Gastroesophageal sphincter (tissue), 4 donors: ENCODE results near the gene BMP7. TPM values are rescaled to one million over a fixed set of nuclear protein-coding genes. Genes with fewer than 3 reads are reported as not detected.

Source experiments
- ATAC-seq: fragments of 150-250 bp; one replicate; pipeline ENCODE4 v1.9.1; 2016; ENCODE audit warnings: mild to moderate bottlenecking, moderate library complexity
- H3K27ac ChIP-seq, 4 donors: fragments of 200-600 bp; sonication (generic) in 3 of 4; 1 replicate in 3 of 4; 2 replicates in 1 of 4; pipeline ENCODE4 v1.5.1; 2016 to 2019
- H3K27me3 ChIP-seq: fragments of 200-600 bp; sonication (generic); one replicate; pipeline ENCODE4 v1.5.1; 2019
- H3K36me3 ChIP-seq, 2 donors: fragments of 200-600 bp; sonication (generic); one replicate each; pipeline ENCODE4 v1.5.1; 2019; ENCODE audit warnings: control low read depth in 1 of 2
- H3K4me1 ChIP-seq, 3 donors: fragments of 200-600 bp; sonication (generic); 1 replicate in 2 of 3; 2 replicates in 1 of 3; pipeline ENCODE4 v1.5.1; 2016 to 2019; ENCODE audit warnings: control low read depth in 2 of 3
- H3K4me3 ChIP-seq, 2 donors: fragments of 200-600 bp; sonication (generic); one replicate each; pipeline ENCODE4 v1.5.1; 2019; ENCODE audit warnings: mild to moderate bottlenecking in 1 of 2, moderate library complexity in 1 of 2
- H3K9me3 ChIP-seq, 3 donors: fragments of 200-600 bp; sonication (generic); one replicate each; pipeline ENCODE4 v1.5.1; 2017 to 2019; ENCODE audit warnings: control low read depth in 2 of 3
- CTCF ChIP-seq, 4 experiments: fragments of 200-600 bp in 2 of 4; fragments of 450-650 bp in 2 of 4; sonication (generic) in 1 of 4; IDR thresholded peaks; one replicate each; pipeline ENCODE4 v1.5.1; 2017 to 2019; ENCODE audit warnings: antibody characterized with exemption in 4 of 4, mild to moderate bottlenecking in 2 of 4, moderate library complexity in 2 of 4
- EP300 ChIP-seq: sonication (generic); formaldehyde crosslinking; IDR thresholded peaks from one replicate; pipeline ENCODE4 v1.6.1; 2017; ENCODE audit warnings: antibody characterized with exemption, mild to moderate bottlenecking
- POLR2A ChIP-seq, 2 donors: fragments of 450-650 bp; IDR thresholded peaks; one replicate each; pipeline ENCODE4 v1.6.1; 2017; ENCODE audit warnings: antibody characterized with exemption in 2 of 2, mild to moderate bottlenecking in 2 of 2, moderate library complexity in 1 of 2
- POLR2AphosphoS5 ChIP-seq: sonication (generic); formaldehyde crosslinking; IDR thresholded peaks from one replicate; pipeline ENCODE4 v1.6.1; 2017; ENCODE audit warnings: antibody characterized with exemption
- WGBS, 2 donors: methylation state at CpG; one replicate each; pipeline ENCODE4 v1.1.5; 2018; ENCODE audit warnings: low coverage in 1 of 2; 5-methylcytosine and 5-hydroxymethylcytosine counted together
- total RNA-seq, 4 donors: library from RNA; depleted of rRNA; stranded (reverse); fragments of >200 nt; gene quantifications; one replicate each; pipeline ENCODE4 v1.1.0, GENCODE V29; 2016

Gene BMP7
- total RNA-seq, 4 donors from 2014 or later, result 0.16 to 10.8 (median 5.0) TPM

GRCh38 chr20:57292611-57293010 is 26.2 kb upstream of the BMP7 start:
- H3K4me1 ChIP-seq, result peaks cover 0 to 25% (median 18%) of the 10 kb centered on the region in 3 donors
- no peaks in the 10 kb centered on the region for H3K9me3 ChIP-seq
- peaks cover 69% of the 10 kb centered on the region for H3K27me3 ChIP-seq
- ATAC-seq, result no peak
- no peak overlapping the region for H3K27ac ChIP-seq
- no peaks in the 10 kb centered on the region for H3K36me3 ChIP-seq
- no peak overlapping the region for H3K4me3 ChIP-seq
- 100% methylated on average over 1 of the region's 2 CpGs; no CpG with 5 or more reads in 1 of the 2 donors for WGBS, 2 donors
- TF ChIP-seq EP300, result no peak
- no peak for TF ChIP-seq POLR2AphosphoS5
- no peak for TF ChIP-seq CTCF (IDR thresholded peaks at IDR 0.05)

DNA sequence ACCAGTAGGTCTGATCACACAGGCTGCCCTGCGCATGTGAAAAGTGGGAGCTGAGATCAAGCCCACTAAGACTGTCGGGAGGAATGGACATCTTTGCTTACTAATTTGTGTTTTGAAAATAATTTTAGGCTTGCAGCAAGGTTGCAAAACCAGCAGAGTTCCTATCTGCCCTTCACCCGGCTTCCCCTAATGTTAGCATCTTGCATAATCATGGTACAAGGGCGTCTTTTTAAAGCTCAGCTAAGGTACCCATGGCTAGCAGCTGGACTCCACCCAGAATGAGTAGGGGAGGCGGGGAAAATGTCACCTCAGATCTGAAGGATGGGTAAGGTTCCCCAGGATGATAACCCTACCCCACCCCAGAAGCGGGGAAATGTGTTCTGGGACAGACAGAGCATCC is 25.3 kb upstream of the BMP7 start:
- H3K4me1 ChIP-seq, result peaks cover 0 to 32% (median 24%) of the 10 kb centered on the region in 3 donors
- 83 to 95% methylated on average over 4 of the region's 6 CpGs for WGBS, 2 donors
- H3K36me3 ChIP-seq, result no peaks in the 10 kb centered on the region
- H3K9me3 ChIP-seq, result no peaks in the 10 kb centered on the region
- H3K4me3 ChIP-seq, result no peak overlapping the region
- peaks cover 69% of the 10 kb centered on the region for H3K27me3 ChIP-seq
- no peak for ATAC-seq
- no peak overlapping the region for H3K27ac ChIP-seq
- TF ChIP-seq POLR2A (IDR thresholded peaks at IDR 0.05), result no peak
- TF ChIP-seq CTCF (IDR thresholded peaks at IDR 0.05), result no peak
- no peak for TF ChIP-seq EP300
- TF ChIP-seq POLR2AphosphoS5, result no peak

DNA sequence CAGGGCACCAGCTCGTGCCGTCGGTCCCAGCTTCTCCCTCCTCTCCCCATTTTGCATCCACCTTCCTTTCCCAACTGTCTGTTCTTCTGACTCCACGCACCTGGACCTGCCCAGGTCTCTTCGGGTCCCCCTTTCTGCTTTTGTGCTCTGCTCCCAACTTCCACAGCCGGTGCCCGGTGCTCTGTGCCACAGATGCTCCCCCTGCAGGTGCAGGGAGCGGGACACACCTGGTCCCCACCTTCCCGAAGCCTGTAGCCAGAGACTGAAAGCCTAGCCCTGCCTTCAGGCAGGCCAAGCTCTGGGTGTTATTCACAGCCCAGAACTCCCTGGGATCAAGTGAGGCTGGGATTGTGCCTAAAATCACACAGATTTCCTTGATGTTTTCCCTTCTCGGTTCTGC is 24.6 kb upstream of the BMP7 start:
- Histone ChIP-seq H3K9me3 (no peaks in the 10 kb centered on the region), H3K4me3 (no peak overlapping the region), H3K4me1 (peaks cover 0 to 32% (median 24%) of the 10 kb centered on the region in 3 donors), H3K27me3 (peaks cover 76% of the 10 kb centered on the region), H3K27ac (no peak overlapping the region), H3K36me3 (no peaks in the 10 kb centered on the region)
- no peak for TF ChIP-seq EP300
- no peak for TF ChIP-seq POLR2AphosphoS5
- no peak for TF ChIP-seq CTCF (IDR thresholded peaks at IDR 0.05)
- TF ChIP-seq POLR2A (IDR thresholded peaks at IDR 0.05), result no peak
- WGBS, 2 donors, result 85 to 96% methylated on average over 3 to 6 of the region's 10 CpGs
- ATAC-seq, result no peak

- Histone ChIP-seq H3K27ac (no peak overlapping the region), H3K36me3 (no peaks in the 10 kb centered on the region), H3K4me1 (peaks cover 0 to 32% (median 24%) of the 10 kb centered on the region in 3 donors), H3K27me3 (peaks cover 75% of the 10 kb centered on the region), H3K9me3 (no peaks in the 10 kb centered on the region), H3K4me3 (no peak overlapping the region)
- no peak for ATAC-seq
- TF ChIP-seq EP300 (no peak), POLR2A (IDR thresholded peaks at IDR 0.05) (no peak), POLR2AphosphoS5 (no peak), CTCF (IDR thresholded peaks at IDR 0.05) (no peak)
- WGBS, 2 donors, result 25 to 83% methylated on average over 1 of the region's 5 CpGs
These were observed 23.7 kb upstream of the BMP7 start for GRCh38 chr20:57290178-57290484.

- 47 to 54% methylated on average over 2 to 3 of the region's 8 CpGs for WGBS, 2 donors
- H3K27me3 ChIP-seq, result peaks cover 70% of the 10 kb centered on the region
These were observed 23.1 kb upstream of the BMP7 start for GRCh38 chr20:57289391-57290177.

More at GRCh38 chr20:57289391-57290177, 23.1 kb upstream of the BMP7 start:
- H3K4me1 ChIP-seq, result peaks cover 0 to 32% (median 24%) of the 10 kb centered on the region in 3 donors
- H3K27ac ChIP-seq, result no peak overlapping the region
- TF ChIP-seq EP300 (no peak), POLR2A (IDR thresholded peaks at IDR 0.05) (no peak), CTCF (IDR thresholded peaks at IDR 0.05) (no peak), POLR2AphosphoS5 (no peak)
- H3K9me3 ChIP-seq, result no peaks in the 10 kb centered on the region
- no peaks in the 10 kb centered on the region for H3K36me3 ChIP-seq
- no peak overlapping the region for H3K4me3 ChIP-seq
- ATAC-seq, result no peak
